G401.6 (cell line): Measurements from ENCODE around the gene PNPLA3.
"Not testable (repeated sequence)": the region's sequence is repeated elsewhere in the genome, so short reads cannot be mapped to it uniquely, and the experiment has no call there.

Experiments used
- FAIRE-seq: peaks from 2 replicates; lab custom pipeline; 2012; peaks lifted over from hg19 to GRCh38; lab: Jason Lieb, UNC

Gene PNPLA3

DNA sequence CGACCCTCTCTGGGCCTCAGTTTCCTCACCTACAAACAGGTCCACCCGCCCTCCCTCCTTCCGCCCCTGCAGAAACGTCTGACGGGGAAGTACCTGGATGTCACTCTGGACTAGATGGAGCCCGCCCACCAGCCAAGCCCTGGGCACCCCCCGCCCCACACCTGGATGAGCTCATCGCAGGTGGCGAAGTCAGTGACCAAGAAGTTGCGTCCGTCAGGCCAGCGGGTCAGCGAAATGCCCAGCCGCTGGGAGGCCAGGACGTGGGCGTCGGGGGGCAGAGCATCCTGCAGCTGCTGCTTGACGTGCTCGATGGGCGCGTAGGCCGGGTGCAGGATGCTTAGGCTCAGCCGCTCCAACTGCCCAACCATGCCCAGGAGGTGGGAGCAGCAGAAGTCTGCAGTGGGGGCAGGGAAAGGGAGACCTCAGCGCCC is 32.7 kb upstream of the PNPLA3 start:
- no peak for FAIRE-seq

- FAIRE-seq, result no peak
These were observed 32.0 kb upstream of the PNPLA3 start, which contains the start of gene PNPLA5 for GRCh38 chr22:43891360-43892182. TSS of gene PNPLA5 (minus strand) at chr22:43892013. CDS start at chr22:43891880, 133 bp downstream.

DNA sequence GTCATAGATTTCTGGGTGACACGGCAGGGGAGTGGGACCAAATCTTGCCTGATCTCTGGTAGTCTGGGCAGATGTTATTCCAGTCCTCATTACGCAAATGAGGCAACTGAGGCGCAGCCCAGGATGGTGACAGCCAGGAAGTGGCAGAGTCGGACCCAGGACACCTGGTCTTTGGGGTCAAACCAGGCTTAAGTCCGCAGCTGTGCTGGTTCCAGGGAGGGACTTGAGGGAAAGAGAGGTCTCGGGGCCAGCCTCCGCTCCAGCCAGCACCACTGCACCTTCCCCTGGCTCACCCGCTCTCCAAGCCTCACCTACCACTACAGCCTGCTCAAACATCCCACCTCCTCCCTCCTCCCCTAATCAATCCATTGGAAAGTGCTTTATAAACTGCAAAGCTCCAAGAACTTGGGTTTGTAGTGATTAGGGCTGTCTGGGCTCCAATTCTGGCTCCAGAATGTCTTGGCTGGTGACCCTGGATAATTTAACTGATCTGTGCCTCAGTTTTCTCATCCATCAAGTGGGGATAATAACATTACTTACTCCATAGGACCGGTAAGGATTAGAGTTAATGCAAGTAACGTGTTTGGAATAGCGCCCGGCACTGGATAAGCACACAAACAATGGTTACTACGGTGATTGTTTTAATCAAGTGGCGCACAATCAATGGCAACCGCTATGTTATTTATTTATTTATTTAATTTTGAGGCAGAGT is 31.3 kb upstream of the PNPLA3 start:
- no peak for FAIRE-seq

DNA sequence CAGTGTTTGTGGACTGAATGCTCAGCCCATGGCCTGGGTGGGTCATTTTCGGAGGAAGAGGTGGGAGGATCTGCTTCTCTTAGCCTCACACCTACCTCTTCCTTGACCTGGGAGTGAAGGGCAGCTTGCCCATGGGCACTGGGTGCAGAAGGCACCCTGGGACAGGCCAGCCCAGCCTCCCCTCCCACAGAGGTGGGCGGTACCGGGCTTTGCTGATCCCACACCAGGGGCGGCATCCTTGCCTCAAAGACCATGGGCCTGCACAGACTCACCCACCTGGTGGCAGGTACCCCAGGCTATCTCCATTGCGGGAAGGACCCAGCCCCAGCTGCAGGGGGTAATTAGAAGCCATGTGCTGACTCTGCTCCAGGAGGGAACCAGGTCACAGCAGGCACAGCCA is 30.3 kb upstream of the PNPLA3 start:
- no peak for FAIRE-seq

GRCh38 chr22:43894122-43894521 is 29.5 kb upstream of the PNPLA3 start:
- FAIRE-seq, result no peak

GRCh38 chr22:43895986-43896645 is 27.5 kb upstream of the PNPLA3 start:
- no peak for FAIRE-seq

DNA sequence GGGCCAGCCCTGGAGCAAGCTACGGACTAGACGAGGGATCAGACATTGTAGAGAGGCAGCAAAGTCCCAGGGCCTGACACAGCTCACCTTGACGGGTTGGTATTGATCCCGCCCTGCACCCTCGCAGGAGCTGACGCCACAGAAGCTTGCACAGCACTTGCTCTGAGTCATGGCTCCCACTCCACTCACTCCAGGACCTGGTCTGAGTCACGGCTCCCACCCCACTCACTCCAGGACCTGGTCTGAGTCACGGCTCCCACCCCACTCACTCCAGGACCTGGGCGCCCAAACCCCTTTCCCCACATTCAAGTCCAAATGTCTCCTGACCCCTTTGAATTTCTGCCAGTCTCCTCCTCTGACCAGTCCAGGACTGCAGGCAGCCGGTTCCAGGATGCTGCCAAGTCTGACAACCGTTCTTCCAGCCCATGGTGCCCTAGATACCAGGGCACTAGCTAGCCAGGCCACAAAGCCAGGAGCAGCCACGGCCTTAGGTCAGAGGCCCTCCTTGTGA is 25.8 kb upstream of the PNPLA3 start:
- FAIRE-seq, result no peak

DNA sequence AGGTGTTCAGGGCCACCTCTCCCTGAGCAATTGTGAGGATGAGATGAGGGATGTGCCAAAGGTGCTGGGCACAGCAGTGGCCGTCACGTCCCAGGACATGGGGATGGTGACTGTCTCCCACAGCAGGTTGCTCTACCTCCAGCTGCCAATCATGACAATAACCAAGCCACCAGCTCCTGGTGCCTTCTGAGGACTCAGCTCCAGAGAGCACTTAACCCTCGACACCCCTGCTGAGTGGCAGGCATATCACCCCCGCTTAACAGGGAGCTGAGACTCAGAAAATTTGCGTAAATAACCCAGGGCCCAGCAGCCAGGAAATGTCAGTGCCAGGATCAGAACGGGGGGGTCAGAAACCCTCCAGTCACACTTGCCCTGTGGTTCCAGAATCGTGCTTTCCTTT is 23.4 kb upstream of the PNPLA3 start:
- no peak for FAIRE-seq

DNA sequence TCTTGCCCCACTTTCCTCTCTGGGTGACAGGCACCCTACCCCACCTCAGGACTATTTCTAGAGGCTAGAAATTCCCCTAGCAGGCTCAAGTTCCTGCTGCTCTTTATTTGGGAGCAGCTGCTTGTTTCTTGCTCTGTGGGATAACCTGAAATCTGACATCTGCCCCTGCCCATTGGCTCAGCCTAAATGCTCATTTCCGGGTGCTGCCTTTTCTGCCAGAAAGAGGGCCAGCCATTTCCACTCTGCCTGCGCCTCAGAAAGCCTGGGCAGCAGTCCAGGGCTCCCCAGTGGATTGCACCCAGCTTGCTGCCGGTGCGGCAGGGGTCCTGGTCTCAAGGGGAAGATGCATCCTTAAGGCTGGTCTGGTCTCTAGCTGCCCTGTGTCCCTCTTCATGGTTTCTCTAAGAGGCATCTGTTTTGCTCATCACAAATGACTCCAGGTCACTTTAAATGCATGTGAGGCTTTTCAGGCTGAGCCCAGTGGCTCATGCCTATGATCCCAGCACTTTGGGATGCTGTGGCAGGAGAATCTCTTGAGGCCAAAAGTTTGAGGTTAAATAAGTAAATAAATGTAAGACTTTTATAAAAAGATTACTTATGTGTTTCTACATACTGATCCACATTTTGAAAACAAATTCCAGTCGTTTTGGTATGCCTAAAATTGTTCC is 21.5 kb upstream of the PNPLA3 start:
- no peak for FAIRE-seq

DNA sequence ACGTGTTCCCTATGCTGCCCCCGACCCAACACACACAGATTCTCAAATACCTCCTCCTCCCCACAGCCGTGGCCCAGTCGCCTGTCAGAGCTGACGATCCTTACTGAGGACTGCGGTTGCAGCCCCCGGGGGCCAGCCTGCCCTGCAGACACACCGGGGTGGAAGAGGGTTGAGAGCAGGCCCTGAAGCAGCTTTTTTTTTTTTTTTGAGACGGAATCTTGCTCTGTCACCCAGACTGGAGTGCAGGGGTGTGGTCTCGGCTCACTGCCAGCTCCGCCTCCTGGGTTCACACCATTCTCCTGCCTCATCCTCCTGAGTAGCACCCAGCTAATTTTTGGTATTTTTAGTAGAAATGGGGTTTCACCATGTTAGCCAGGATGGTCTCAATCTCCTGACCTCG is 20.6 kb upstream of the PNPLA3 start:
- FAIRE-seq, result not testable (repeated sequence)

- not testable (repeated sequence) for FAIRE-seq
These were observed 19.2 kb upstream of the PNPLA3 start for GRCh38 chr22:43904412-43904811.

DNA sequence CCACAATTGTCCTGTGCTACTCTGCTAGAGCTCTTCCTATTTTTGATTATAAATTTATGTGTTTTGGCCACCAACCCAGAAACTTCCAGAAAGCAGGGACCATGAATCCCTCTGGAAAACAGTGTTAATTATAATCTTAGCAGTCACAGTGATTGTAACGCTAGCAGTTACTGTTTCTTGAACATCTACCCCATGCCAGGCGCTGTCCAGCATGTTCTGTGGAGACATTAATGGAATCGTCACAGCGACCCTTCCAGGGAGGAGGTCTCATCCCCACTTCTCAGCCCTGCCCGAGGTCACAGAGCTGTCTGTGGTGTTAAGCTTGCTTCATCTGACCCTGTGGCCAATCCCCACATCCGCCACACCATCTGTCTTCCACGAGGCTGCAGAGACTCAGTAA is 17.9 kb upstream of the PNPLA3 start:
- FAIRE-seq, result no peak

- no peak for FAIRE-seq
These were observed 13.9 kb upstream of the PNPLA3 start for GRCh38 chr22:43909708-43910107.

GRCh38 chr22:43910178-43910695 is 13.4 kb upstream of the PNPLA3 start:
- no peak for FAIRE-seq

DNA sequence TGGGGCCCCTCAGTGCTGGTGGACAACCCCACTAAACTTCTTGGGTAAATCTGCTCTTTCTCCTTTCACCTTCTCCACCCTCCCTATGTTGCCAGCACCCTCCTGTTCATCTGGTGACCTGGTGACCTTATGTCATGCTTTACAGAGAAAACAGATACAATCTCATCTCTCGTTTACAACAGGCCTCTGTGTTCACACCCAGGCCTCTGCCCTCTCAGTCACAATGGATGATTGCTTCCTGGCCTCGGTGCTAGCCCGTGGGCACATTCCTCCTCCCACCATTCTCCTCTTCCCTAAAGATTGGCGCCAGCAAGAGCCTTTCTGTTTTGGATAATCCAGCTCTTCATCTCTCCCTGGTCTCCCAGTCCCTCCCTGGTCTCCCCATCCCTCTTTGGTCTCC is 12.3 kb upstream of the PNPLA3 start:
- no peak for FAIRE-seq

- FAIRE-seq, result no peak
These were observed 6.1 kb upstream of the PNPLA3 start for GRCh38 chr22:43917521-43917920.

DNA sequence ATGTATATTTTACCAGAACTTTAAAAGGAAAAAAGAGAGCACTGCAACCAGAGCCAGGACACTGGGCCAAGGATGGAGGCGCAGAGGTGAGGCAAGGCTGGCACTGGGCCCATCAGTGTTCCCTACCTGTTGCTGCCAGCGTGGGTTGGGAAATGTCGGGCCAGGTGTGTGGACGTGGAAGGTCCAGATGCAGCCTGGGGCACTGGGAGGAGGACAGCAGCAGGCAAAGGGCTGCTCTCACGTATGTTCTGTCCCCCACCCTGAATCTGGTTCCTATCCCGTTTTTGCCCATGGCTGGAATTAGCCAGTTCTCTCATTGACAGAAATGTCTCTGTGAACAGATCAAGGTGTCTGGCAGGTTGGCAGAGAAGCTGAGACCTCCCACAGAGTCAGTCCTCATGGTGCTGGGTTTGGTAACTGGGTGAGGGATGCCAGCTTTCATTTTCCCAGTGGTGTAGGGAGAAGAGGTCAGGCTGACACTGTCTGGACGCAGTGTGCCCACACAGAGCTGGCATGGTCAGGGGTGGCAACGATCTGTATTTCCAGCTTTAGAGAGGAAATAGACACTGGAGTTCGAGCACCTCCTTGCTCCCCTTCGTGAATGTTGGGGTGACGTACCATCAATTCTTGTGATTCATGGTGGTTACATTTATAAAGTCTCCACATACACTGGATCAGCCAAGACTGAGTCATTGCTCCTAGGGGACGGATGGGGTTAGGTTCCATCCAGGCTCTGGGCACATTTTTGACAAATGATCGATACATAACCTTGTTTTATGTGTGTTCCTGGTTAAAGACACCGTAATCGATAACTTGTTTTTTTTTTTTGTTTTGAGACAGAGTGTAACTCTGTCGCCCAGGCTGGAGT is 4.3 kb upstream of the PNPLA3 start:
- no peak for FAIRE-seq

DNA sequence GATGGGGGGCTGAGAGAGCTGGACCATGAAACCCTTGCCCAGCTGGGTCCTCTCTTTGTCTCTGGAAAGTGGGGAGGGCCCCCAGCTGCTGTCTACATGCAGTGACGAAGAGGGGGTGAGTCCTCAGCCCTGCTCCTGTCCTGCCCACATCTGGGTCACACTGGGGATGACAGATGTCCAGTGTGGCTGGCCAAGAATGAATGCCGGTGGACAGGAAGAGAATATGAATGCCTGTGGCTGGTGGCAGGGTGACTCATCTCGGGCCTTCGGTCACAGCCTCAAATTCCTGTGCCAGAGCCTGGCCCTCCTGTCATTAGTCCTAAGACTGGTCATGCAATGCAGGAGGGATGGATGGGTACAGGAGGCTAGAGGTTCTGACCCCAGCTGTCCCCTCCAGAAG is 2.2 kb upstream of the PNPLA3 start:
- FAIRE-seq, result no peak

DNA sequence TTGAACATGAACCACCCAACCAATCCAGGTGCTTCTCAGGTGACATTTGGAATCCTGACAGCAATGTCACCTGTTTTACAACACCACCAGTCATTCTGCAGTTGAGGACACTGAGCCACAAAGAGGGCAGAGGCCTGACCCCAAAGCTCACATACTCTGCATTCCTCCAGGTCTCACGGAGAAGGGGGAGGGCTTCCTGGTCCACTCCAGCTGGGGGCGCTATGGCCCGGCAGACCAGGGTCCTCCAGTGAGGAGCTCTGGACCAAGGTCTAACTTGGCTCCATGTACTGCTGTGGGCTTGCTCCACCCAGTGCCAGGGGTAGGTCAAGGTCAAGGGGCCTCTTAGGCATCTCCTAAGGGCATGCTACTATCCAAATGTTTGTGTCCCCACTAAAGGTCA is 1.5 kb upstream of the PNPLA3 start:
- FAIRE-seq, result no peak

- no peak for FAIRE-seq
These were observed 414 bp upstream of the PNPLA3 start for GRCh38 chr22:43923191-43923590.

DNA sequence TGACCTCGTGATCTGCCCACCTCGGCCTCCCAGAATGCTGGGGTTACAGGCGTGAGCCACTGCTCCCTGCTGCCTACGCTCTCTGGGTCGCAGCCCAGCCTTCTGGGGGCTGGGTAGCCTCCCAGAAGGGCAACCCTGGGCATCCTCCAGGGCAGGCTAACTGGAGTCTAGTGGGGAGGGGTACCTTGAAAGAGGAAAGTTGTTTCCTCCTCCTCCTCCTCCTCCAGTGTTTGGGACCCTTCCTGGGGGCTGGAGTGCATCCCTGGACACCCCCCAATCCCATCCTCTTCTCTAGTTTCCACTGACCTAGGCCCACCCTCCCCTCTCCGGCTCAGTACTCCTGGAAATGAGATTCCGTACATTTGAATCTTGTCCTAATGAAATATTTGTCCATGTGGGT is 1.3 kb downstream of the PNPLA3 start:
- no peak for FAIRE-seq
